ENCODE data around the gene GSN. TPM values are rescaled to one million over a fixed set of nuclear protein-coding genes. Genes with fewer than 3 reads are reported as not detected.

The GSN gene
- total RNA-seq, 2 donors from 2014 or later, result 590 to 1,544 TPM

GRCh38 chr9:121295662-121296191 lies 27.8 kb downstream of the GSN start:
- DNase-seq (ENCODE audit: low spot score), result no peak
- intact Hi-C loops (cut with DNase I), result no loop called here

DNA sequence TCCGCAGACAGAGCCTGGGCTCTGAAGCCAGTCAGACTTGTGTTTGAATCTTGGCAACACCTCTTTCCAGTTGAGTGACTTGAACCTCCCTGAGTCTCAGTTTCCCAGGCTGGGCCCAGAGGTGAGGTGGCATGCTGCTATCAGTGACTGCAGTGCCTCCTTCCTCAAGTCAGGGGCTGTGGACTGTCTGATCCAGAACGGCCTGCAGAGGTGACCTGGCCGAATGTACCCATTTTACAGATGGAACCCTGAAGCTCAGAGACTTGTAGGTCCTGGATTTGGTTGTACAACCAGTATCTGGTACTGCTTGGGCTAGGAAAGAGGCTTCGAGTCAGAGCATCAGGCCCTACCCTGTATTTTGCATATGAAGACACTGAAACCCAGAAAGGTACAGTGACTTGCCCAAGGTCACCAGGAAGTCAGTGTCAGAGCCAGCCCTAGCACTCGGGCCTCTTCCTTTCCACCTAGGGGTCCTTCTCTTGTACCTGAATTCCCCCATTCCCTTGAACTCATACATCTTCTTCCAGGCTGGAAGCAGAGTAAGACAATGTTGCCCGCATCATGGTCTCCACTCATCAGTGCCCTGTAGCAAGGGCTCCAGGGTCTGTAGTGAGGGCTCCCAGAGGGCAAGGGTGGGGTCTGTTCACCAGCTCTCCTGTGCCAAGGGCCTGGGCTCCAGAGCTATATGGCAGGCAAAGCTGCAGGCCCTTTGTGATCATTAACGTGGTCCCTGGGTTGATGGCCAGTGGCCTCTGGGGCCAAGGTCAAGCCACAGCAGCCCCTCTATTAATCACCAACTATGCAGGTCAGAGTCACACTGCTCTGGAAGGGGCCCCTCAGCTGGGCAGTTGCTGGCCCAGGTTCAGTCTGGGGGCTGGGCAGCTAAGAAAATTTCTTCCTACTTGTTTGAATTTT lies 28.5 kb downstream of the GSN start:
- DNase-seq (ENCODE audit: low spot score), result peak; percentile 37
- intact Hi-C loops (cut with DNase I), result no loop called here

- intact Hi-C loops (cut with DNase I), result no loop called here
- DNase-seq (ENCODE audit: low spot score), result no peak
Measured at GRCh38 chr9:121297389-121297788, 29.4 kb downstream of the GSN start.

DNA sequence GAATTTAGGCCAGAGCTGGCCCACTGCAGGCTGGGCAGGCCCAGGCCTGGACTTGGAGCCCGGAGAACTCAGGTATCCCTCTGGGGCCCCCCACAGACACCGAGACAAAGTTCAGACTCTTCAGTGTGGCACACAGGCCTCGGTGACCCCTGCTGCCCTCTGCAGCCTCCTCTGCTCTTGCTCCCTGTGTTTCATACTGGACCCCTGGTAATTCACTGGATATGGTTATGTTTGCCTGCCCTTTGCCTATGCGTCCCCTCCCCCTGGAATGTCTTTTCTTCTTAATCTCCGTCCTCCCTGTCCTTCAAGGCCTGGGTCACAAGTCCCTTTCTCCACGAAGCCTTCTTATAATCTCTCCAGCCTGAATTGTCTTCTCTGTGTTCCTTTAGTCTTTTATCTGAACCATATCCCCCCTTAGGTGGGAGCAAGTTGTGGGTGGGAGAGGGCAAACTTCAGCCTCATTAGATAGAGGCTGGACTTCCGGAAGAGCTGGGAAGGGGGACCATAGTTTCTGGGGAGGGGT lies 30.1 kb downstream of the GSN start:
- intact Hi-C loops (cut with DNase I), result loop anchor here in 1 of 2 donors (2.0 kb wide), 1 partner anchor 17 kb away; no protein-coding TSS in a partner anchor
- no peak for DNase-seq (ENCODE audit: low spot score)

- DNase-seq (ENCODE audit: low spot score), result peak; percentile 60
- intact Hi-C loops (cut with DNase I), result loop anchor here in 1 of 2 donors (2.0 kb wide), 1 partner anchor 18 kb away; no protein-coding TSS in a partner anchor
Measured at GRCh38 chr9:121298689-121299466, 30.9 kb downstream of the GSN start.

DNA sequence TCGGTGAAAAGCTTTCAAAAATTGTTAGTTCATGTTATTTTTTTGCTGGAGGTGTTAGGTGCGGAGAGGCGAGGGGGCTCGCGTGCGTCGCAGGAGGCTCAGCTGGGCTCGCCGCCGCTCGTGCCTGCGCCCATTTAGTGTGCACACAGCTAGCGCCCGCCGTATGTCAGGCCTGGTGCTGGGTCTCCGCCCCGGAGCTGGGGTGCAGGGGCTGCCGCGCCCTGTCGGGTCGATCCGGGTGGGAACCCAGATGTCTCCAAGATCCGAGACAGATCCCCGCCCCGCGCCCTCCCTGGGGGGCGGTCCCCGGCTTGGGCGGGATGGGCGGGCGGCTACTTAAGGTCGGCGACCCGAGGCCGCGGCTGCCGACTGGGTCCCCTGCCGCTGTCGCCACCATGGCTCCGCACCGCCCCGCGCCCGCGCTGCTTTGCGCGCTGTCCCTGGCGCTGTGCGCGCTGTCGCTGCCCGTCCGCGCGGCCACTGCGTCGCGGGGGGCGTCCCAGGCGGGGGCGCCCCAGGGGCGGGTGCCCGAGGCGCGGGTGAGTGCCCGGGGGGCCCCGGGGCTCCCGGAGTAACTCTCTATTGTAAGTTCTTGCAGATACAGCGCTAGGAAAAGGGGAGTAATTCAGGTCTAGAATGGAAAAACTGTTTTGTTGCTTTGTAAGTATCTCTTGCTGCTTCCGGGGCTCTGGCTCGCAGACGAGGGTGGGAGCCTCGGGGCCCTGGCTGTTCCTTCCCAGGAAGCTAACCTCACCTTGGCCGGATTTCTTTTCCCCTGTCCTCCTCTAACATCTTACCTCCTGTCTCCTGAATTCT lies 31.7 kb downstream of the GSN start:
- peak; percentile 93 for DNase-seq (ENCODE audit: low spot score)
- intact Hi-C loops (cut with DNase I), result loop anchor here in 1 of 2 donors (2.0 to 5.0 kb wide), 2 partner anchors 19 to 32 kb away; partner anchors contain the start of gene GSN

GRCh38 chr9:121300283-121301119 lies 32.5 kb downstream of the GSN start:
- DNase-seq (ENCODE audit: low spot score), result peak; percentile 44
- intact Hi-C loops (cut with DNase I), result loop anchor here in 1 of 2 donors (5.0 kb wide), 1 partner anchor 33 kb away; the partner anchor contains the start of gene GSN

- intact Hi-C loops (cut with DNase I), result loop anchor here in 1 of 2 donors (5.0 kb wide), 1 partner anchor 35 kb away; the partner anchor contains the start of gene GSN
- DNase-seq (ENCODE audit: low spot score), result peak; percentile 50
Measured at GRCh38 chr9:121301881-121302286, 33.9 kb downstream of the GSN start.

DNA sequence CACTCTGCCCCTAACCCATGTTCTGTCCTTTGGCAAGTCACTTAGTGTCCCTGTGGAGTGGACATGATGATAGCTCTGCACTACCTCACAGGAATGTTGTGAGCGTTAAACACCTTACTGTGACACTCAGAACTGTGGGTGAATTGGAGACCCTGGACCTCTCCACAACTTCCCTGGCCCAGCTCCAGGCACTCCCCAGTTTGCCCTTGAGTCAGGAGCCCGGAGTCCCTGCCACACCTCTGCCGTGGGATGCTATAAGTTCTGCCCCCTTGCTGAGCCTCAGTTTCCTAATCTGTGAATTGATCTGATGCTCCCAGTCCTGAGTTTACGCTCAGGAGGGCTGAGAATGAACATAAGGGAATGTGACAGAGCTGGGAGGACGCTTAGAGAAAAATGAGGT lies 34.4 kb downstream of the GSN start:
- intact Hi-C loops (cut with DNase I), result loop anchor here in 1 of 2 donors (5.0 kb wide), 1 partner anchor 35 kb away; the partner anchor contains the start of gene GSN

GRCh38 chr9:121302786-121303185 lies 34.8 kb downstream of the GSN start:
- peak; percentile 37 for DNase-seq (ENCODE audit: low spot score)
- intact Hi-C loops (cut with DNase I), result loop anchor here in 1 of 2 donors (5.0 kb wide), 1 partner anchor 35 kb away; the partner anchor contains the start of gene GSN

More for the DNA sequence above, 34.4 kb downstream of the GSN start:
- peak; percentile 65 for DNase-seq (ENCODE audit: low spot score)

- peak; percentile 76 for DNase-seq (ENCODE audit: low spot score)
- intact Hi-C loops (cut with DNase I), result loop anchor here in 1 of 2 donors (5.0 kb wide), 1 partner anchor 36 kb away; the partner anchor contains the start of gene GSN
Measured at GRCh38 chr9:121303456-121304451, 35.8 kb downstream of the GSN start.

GRCh38 chr9:121304707-121305106 lies 36.7 kb downstream of the GSN start:
- intact Hi-C loops (cut with DNase I), result loop anchor here in 1 of 2 donors (5.0 kb wide), 1 partner anchor 37 kb away; the partner anchor contains the start of gene GSN
- peak; percentile 15 for DNase-seq (ENCODE audit: low spot score)

GRCh38 chr9:121305269-121305994 lies 37.5 kb downstream of the GSN start:
- intact Hi-C loops (cut with DNase I), result no loop called here
- peak; percentile 93 for DNase-seq (ENCODE audit: low spot score)

GRCh38 chr9:121307976-121308375 lies 40.0 kb downstream of the GSN start:
- intact Hi-C loops (cut with DNase I), result no loop called here
- peak; percentile 50 for DNase-seq (ENCODE audit: low spot score)

GRCh38 chr9:121308765-121309164 lies 40.8 kb downstream of the GSN start:
- intact Hi-C loops (cut with DNase I), result no loop called here
- DNase-seq (ENCODE audit: low spot score), result no peak

Data from posterior vena cava (tissue), 2 donors.